ENCODE data around the gene TFPT. TPM values are rescaled to one million over a fixed set of nuclear protein-coding genes. Genes with fewer than 3 reads are reported as not detected.

TFPT gene
- total and polyA plus RNA-seq, 10 of the 15 experiments (the other 5 are each of a cell fraction or from before 2014, with no cell fraction given): 1.7 to 40.2 (median 25.6) TPM

DNA sequence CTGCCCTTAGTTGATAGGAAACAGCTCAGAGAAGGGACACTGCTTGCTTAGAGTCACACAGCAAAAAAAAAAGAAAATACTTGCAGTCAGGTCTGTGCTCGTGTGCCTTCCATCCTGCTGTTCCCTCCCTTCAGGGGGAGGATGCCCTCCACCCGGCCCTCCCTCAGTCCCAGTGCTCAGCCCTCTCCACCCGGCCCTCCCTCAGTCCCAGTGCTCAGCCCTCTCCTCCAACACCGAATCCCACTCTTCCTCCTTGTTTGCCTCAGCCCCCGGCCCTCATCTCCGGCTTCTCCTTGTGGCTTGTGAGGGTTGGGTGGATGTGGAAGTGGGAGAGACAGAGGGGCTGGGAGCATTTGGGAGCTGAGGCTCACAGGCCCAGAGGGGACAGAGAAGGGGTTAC is 5.8 kb downstream of the TFPT start:
- Histone ChIP-seq H4K20me1 (ENCODE audit: control insufficient read depth, insufficient read depth) (no peaks in the 10 kb centered on the region; the same call in 1 of the 2 replicates), H3K9ac (ENCODE audit: control insufficient read depth, insufficient read depth, low read length) (no peak overlapping the region), H2AFZ (ENCODE audit: control insufficient read depth, low read depth, low read length) (no peak overlapping the region), H3K9me3 (replicated peaks; ENCODE audit: control insufficient read depth, insufficient read depth, low read length) (no peaks in the 10 kb centered on the region), H3K27ac (ENCODE audit: control insufficient read depth, insufficient read depth) (no peak overlapping the region), H3K27me3 (replicated peaks in 1 of 2; ENCODE audit: control insufficient read depth in 2 of 2, insufficient read depth in 2 of 2, low read length in 1 of 2) (no peaks in the 10 kb centered on the region), H3K4me2 (ENCODE audit: control insufficient read depth, insufficient read depth) (no peak overlapping the region), H3K4me3 (no peak overlapping the region), H3K4me1 (ENCODE audit: control insufficient read depth, insufficient read depth, low read length) (no peaks in the 10 kb centered on the region), H3K36me3 (ENCODE audit: control insufficient read depth in 2 of 2, insufficient read depth in 2 of 2, low read length in 1 of 2) (peaks cover 16 to 17% of the 10 kb centered on the region in 2 experiments; a peak in 3 of 4 replicates), H3K79me2 (ENCODE audit: control insufficient read depth, insufficient read depth, low read length) (peaks cover 11% of the 10 kb centered on the region)
- in situ Hi-C loops (cut with MboI): no loop called here
- 66% methylated on average over 4 of the region's 6 CpGs for WGBS (ENCODE audit: insufficient coverage, insufficient replicate concordance, low lambda C conversion rate, missing lambda C conversion rate)
- intact Hi-C loops (cut with micrococcal nuclease; ENCODE audit: unreplicated experiment): loop anchor here (10.0 kb wide), 2 partner anchors 585 to 1005 kb away; partner anchors contain the start of gene ZNF160
- SMC1A ChIA-PET (ENCODE audit: uncharacterized antibody, unreplicated experiment): interaction anchor here (0.5 kb wide), 1 partner anchor 141 kb away, joined by 3 read pairs; no protein-coding TSS in a partner anchor
- ATAC-seq (no peak), FAIRE-seq (no peak), DNase-seq (ENCODE audit: low read depth, low spot score) (no peak)
- POLR2A ChIA-PET: no interaction called here
- RAD21 ChIA-PET (ENCODE audit: unreplicated experiment): no interaction called here
- CTCF ChIA-PET: no interaction called here
- BruUV-seq (replicated peaks): no TSS peak
- TF ChIP-seq SIN3A (IDR thresholded peaks at IDR 0.05; ENCODE audit: low read depth, low read length): no peak
- TF ChIP-seq KAT2A (conservative IDR thresholded peaks at IDR 0.05; ENCODE audit: control insufficient read depth, low read depth, low read length): no peak
- no peak for TF ChIP-seq FOXM1 (IDR thresholded peaks at IDR 0.05; ENCODE audit: low read depth, low read length)
- no peak for TF ChIP-seq RAD21 (IDR thresholded peaks at IDR 0.05; ENCODE audit: insufficient read depth, low read depth, low read length)
- no peak for TF ChIP-seq YY1 (IDR thresholded peaks at IDR 0.05; ENCODE audit: low read depth, low read length)
- TF ChIP-seq HCFC1 (IDR thresholded peaks at IDR 0.05; ENCODE audit: low read length): no peak
- TF ChIP-seq CBX3 (IDR thresholded peaks at IDR 0.05; ENCODE audit: borderline replicate concordance, low read depth): no peak
- no peak for TF ChIP-seq ZNF592 (IDR thresholded peaks at IDR 0.05)
- TF ChIP-seq TARDBP (IDR thresholded peaks at IDR 0.05; ENCODE audit: borderline replicate concordance): no peak
- no peak for TF ChIP-seq POLR2AphosphoS2 (IDR thresholded peaks at IDR 0.05; ENCODE audit: low read depth, low read length)
- TF ChIP-seq NFYB (IDR thresholded peaks at IDR 0.05; ENCODE audit: insufficient read depth, low read depth, low read length): no peak
- TF ChIP-seq JUND (IDR thresholded peaks at IDR 0.05; ENCODE audit: low read depth, low read length): no peak
- no peak for TF ChIP-seq PBX3 (IDR thresholded peaks at IDR 0.05; ENCODE audit: insufficient replicate concordance, low read depth, low read length)
- TF ChIP-seq ZZZ3 (IDR thresholded peaks at IDR 0.05; ENCODE audit: control insufficient read depth, insufficient read length, low read depth): no peak
- no peak for TF ChIP-seq MYC (IDR thresholded peaks at IDR 0.05; ENCODE audit: insufficient read depth, insufficient read length, insufficient replicate concordance, low read length, severe bottlenecking)
- no peak for TF ChIP-seq MTA3 (IDR thresholded peaks at IDR 0.05; ENCODE audit: borderline replicate concordance, low read length)
- no peak for TF ChIP-seq BCL11A (IDR thresholded peaks at IDR 0.05; ENCODE audit: low read depth, low read length)
- no peak for TF ChIP-seq JUNB (IDR thresholded peaks at IDR 0.05)

All from GM12878 (cell line).